HG03159 (cell line): ENCODE results near the gene HSD17B8.

Experiments
- ATAC-seq: cut with Tn5 transposase; IDR thresholded peaks from one replicate; pipeline ENCODE4 v1.9.1; 2021; ENCODE audit warnings: mild to moderate bottlenecking, moderate library complexity; ENCODE audit not compliant: unreplicated experiment

The HSD17B8 gene

GRCh38 chr6:33171016-33171879, 33.2 kb upstream of the HSD17B8 start:
- ATAC-seq: no peak

GRCh38 chr6:33171880-33172687, 32.4 kb upstream of the HSD17B8 start:
- ATAC-seq: no peak

GRCh38 chr6:33172688-33173534, 31.5 kb upstream of the HSD17B8 start:
- no peak for ATAC-seq

GRCh38 chr6:33173535-33174180, 30.8 kb upstream of the HSD17B8 start:
- ATAC-seq: no peak

GRCh38 chr6:33174784-33175183, 29.7 kb upstream of the HSD17B8 start:
- ATAC-seq: no peak

- no peak for ATAC-seq
Observed at GRCh38 chr6:33175436-33176069, 28.9 kb upstream of the HSD17B8 start.

GRCh38 chr6:33176906-33177305, 27.5 kb upstream of the HSD17B8 start:
- no peak for ATAC-seq

GRCh38 chr6:33177552-33178446, 26.7 kb upstream of the HSD17B8 start:
- no peak for ATAC-seq

- ATAC-seq: no peak
Observed at GRCh38 chr6:33178755-33179475, 25.5 kb upstream of the HSD17B8 start.

- ATAC-seq: no peak
Observed at GRCh38 chr6:33181141-33181540, 23.3 kb upstream of the HSD17B8 start.

GRCh38 chr6:33183071-33183683, 21.3 kb upstream of the HSD17B8 start:
- ATAC-seq: no peak

GRCh38 chr6:33185190-33185589, 19.3 kb upstream of the HSD17B8 start:
- ATAC-seq: no peak

- ATAC-seq: no peak
Observed at GRCh38 chr6:33185654-33186187, 18.7 kb upstream of the HSD17B8 start.

- ATAC-seq: no peak
Observed at GRCh38 chr6:33187809-33188208, 16.6 kb upstream of the HSD17B8 start.

GRCh38 chr6:33189164-33189563, 15.3 kb upstream of the HSD17B8 start:
- ATAC-seq: no peak

- ATAC-seq: no peak
Observed at GRCh38 chr6:33189625-33190448, 14.6 kb upstream of the HSD17B8 start.
